ENCODE data around the gene OTOP2. TPM values are rescaled to one million over a fixed set of nuclear protein-coding genes. Genes with fewer than 3 reads are reported as not detected.
A peak's percentile ranks its signal among the peaks of the same experiment; 100 is the strongest.

OTOP2 gene
- total and polyA plus RNA-seq, 9 of the 15 experiments (the other 6 are each of a cell fraction or from before 2014, with no cell fraction given), result 0.04 to 0.36 (median 0.14) TPM; not detected in 1

- peak; percentile 83 for TF ChIP-seq MGA (IDR thresholded peaks at IDR 0.05)
- no peak for TF ChIP-seq SREBF2 (CRISPR knock-in tag; IDR thresholded peaks at IDR 0.05)
- TF ChIP-seq MEIS2 (IDR thresholded peaks at IDR 0.05; ENCODE audit: partially characterized antibody), result peak; percentile 74
- peak; percentile 40; the same call in 1 of the 2 replicates for TF ChIP-seq FOXM1 (IDR thresholded peaks at IDR 0.05; ENCODE audit: low read depth)
- no peak for TF ChIP-seq FOXM1 (CRISPR knock-in tag; IDR thresholded peaks at IDR 0.05; ENCODE audit: low read depth)
- no peak for TF ChIP-seq POU5F1 (IDR thresholded peaks at IDR 0.05; ENCODE audit: borderline replicate concordance, low read depth, low read length, partially characterized antibody)
- TF ChIP-seq NFE2L1 (tag; IDR thresholded peaks at IDR 0.05; ENCODE audit: borderline replicate concordance, low read depth), result peak; percentile 88
- no peak for TF ChIP-seq FOXO4 (CRISPR knock-in tag; IDR thresholded peaks at IDR 0.05)
Observed at GRCh38 chr17:74875977-74876593, 48.0 kb upstream of the OTOP2 start (continued).
